MM.1S (cell line): ENCODE results near the gene PXMP2.

Source experiments
- CTCF ChIP-seq: fragments of 300-600 bp; sonication (generic); IDR thresholded peaks from 2 replicates; pipeline ENCODE4 v1.5.1; 2016; ENCODE audit warnings: antibody characterized with exemption, low read length, mixed read lengths
- EZH2phosphoT487 ChIP-seq: fragments of 300-600 bp; sonication (generic); IDR thresholded peaks from 2 replicates; pipeline ENCODE4 v1.6.1; 2018; ENCODE audit warnings: antibody characterized with exemption, low read length

GRCh38 chr12:132727091-132727794 lies 39.9 kb downstream of the PXMP2 start:
- no peak for TF ChIP-seq CTCF
- no peak for TF ChIP-seq EZH2phosphoT487
